NCI-H774 (cell line): ENCODE data around the gene HSD3B7.

Source experiments
- DNase-seq: peaks from one replicate; lab custom pipeline; 2025; lab: John Stamatoyannopoulos, UW

HSD3B7 gene

DNA sequence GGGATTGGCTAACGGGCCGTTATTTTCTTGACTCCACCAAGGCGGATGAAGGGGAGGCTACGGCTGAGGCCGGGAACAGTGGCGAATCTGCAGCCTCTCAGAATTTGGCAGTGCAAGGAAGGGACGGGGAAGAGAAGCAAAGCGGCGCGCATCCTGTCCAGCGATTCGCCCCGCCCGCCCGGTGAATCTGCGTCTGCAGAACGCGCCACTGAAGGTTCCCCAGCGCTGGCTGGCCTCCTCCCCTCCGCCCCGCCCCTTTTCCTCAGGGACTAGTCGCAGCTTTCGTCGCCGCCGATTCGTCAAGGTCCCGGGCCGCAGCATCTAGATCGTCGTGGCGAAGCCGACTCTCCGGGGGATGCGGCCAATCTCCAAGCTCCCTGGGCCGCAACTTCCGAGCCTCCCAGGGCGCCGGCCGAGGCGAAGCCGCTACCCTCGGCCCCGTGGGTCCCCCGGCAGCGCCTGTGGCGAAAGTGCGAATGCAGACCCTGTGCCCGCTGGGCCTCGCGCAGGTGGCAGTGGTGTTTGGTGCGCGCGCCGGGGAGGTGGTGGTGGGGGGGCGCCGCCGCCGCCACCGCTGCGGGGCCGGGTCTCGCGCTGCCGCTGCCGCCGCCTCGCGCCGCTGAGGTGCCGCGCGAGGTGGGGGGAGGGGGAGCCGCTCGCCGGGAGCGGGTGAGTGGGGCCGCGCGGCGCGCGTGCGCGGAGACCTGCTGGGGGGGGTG lies 27.4 kb upstream of the HSD3B7 start, which contains the start of gene SETD1A:
SETD1A (plus strand) TSS at position 299 of the 719 bp plus-strand sequence. CDS start 978 bp downstream, outside the sequence.
- peak; percentile 92 for DNase-seq

DNA sequence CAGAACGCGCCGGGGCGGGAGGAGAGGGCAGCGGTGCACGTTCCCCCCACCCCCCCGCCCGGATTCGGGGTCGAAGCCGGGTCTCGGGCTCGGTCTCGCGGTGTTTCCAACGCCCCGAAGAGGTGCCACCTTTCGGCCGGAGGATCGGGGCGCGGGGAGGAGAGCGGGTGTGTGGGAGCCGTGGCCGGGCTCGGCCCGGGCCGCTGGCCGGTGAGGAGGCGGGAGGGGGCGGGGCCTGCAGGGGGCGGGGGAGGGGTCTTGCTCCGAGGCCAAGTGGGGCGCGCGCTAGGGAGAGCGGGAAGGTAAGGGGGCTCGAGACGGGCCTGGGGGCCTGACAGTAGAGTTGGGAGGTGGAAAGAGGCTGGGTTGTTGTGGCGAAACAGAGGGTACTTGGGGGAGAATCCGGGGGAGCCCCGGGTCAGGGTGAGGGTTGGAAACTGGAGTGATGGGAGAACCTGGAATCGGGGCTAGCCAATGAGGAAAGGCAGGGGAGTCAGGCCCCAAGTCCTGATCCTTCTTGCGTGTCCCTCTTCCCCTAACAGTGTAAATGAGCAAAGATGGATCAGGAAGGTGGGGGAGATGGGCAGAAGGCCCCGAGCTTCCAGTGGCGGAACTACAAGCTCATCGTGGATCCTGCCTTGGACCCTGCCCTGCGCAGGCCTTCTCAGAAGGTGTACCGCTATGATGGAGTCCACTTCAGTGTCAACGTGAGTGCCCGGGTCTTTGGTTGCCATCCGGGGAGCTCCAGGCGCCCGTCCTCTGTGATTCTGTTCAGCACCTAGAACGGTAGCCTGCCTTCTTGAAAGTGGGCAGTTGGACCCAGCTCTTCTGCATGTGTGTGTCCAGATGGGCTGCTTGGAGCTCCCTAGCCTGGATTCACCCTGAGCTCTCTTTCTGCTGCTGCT lies 26.6 kb upstream of the HSD3B7 start:
- DNase-seq, result peak; percentile 44

DNA sequence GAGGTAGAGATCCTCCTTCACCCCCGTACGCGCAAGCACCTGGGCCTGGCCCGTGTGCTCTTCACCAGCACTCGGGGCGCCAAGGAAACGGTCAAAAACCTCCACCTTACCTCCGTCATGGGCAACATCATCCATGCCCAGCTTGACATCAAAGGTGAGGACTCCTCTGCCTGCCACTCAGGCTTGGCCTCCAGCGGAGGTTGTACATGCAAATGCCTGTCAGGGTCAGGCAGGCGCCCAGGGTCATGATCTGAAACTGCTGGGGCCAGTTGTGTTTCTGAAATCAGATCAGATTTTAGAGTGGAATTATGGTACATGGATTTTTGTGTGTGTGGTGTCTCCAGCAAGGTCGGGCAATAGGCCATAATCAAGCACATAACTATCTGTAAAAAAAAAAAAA lies 23.6 kb upstream of the HSD3B7 start:
- DNase-seq, result no peak

DNA sequence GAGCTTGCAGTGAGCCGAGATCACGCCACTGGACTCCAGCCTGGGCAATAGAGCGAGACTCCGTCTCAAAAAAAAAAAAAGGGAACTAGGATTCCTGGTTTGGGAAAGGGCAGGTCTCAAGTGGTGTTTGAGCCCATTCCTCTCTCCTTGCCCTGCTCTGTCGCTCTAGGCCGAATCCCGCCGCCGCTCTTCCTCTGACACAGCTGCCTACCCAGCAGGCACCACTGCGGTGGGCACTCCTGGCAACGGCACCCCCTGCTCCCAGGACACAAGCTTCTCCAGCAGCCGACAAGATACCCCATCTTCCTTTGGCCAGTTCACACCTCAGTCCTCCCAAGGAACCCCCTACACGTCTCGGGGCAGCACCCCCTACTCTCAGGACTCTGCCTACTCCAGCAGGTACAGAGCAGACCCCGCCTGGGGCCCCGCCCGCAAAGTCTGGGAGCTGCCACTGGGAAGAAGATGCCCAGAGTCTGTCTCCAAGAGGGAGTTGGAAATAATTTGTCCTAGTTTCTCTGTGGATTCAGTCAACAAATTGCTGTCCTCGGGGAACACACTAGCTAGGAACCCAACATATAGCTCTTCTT lies 21.0 kb upstream of the HSD3B7 start:
- DNase-seq, result no peak

DNA sequence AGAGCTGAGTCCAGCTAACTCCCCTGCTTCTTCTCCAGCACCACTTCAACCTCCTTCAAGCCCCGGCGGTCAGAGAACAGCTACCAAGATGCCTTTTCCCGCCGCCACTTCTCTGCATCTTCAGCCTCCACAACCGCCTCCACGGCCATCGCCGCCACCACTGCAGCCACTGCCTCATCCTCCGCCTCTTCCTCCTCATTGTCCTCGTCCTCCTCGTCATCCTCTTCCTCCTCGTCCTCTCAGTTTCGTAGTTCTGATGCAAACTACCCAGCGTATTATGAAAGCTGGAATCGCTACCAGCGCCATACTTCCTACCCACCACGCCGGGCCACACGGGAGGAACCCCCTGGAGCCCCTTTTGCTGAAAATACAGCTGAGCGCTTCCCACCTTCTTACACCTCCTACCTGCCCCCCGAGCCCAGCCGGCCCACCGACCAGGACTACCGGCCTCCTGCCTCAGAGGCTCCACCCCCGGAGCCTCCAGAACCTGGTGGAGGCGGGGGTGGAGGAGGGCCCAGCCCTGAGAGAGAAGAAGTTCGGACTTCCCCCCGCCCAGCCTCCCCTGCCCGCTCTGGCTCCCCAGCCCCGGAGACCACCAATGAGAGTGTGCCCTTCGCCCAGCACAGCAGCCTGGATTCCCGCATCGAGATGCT lies 20.3 kb upstream of the HSD3B7 start:
- no peak for DNase-seq

DNA sequence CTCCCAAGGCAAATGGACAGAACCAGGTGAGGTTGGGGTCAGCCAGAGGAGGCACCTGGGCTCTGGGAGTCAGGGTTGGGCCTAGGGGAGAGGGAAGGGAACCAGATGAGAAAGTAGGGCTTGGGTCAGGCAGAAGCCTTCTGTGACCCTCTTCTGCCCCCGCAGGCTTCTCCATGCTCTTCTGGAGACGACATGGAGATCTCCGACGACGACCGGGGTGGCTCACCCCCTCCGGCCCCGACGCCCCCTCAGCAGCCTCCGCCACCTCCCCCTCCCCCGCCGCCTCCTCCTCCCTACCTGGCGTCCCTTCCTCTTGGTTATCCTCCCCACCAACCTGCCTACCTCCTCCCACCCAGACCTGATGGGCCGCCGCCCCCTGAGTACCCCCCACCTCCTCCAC lies 19.6 kb upstream of the HSD3B7 start:
- DNase-seq, result no peak

DNA sequence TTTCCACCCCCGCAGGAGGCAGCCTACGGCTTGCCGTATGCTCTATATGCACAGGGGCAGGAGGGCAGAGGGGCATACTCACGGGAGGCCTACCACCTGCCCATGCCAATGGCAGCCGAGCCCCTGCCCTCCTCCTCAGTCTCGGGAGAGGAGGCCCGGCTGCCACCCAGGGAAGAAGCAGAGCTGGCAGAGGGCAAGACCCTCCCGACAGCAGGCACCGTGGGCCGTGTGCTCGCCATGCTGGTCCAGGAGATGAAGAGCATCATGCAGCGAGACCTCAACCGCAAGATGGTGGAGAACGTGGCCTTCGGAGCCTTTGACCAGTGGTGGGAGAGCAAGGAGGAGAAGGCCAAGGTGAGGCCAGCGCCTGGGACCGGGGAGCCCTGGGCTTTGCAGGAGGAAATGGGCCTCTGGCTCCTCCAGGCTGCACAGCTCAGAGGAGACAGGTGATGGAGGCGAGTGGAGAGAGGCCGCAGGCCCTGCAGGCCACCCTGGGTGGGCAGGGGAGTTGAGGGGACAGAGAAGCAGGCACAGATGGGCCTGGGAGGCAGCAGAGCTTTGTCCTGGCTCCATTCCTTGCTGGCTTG lies 18.9 kb upstream of the HSD3B7 start:
- DNase-seq, result no peak

DNA sequence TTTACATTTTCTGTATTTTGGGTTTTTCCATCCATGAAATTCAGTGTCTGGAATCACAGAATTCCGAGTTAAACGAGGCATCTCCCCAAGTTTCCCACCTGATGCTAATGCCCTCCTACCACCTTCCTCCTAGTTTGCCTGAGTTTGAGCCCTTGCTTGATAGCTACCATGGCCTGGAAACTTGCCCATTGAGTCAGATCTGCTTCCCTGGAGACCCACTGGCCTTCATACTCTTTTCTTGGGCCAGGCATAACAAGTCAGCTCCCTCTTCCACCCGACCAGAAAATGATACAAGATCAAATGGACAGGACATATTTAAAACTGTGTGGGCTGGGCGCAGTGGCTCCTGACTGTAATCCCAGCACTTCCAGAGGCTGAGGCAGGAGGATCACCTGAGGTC lies 17.2 kb upstream of the HSD3B7 start:
- DNase-seq, result no peak

DNA sequence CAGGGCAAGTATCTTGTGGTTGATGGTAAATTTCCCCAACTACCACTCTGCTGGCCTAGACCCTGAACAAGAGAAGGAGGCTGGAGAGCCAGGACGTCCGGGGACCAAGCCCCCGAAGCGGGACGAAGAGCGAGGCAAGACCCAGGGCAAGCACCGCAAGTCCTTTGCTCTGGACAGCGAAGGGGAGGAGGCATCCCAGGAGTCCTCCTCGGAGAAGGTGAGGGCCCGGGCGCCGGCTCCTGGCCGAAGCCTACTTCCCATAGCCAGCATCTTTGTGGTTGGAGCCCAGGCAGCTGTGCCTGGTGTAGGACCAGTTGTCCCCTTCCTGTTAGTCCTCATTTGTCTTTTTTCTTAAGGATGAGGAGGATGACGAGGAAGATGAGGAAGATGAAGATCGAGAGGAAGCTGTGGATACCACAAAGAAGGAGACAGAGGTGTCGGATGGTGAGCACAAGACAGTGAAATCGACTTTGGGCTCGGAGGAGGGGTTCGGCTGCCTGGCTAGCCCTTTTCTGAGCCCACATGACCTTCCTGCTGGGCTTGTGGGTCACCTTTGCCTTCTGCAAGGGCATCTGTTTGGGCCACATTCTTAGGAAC lies 15.7 kb upstream of the HSD3B7 start:
- no peak for DNase-seq

DNA sequence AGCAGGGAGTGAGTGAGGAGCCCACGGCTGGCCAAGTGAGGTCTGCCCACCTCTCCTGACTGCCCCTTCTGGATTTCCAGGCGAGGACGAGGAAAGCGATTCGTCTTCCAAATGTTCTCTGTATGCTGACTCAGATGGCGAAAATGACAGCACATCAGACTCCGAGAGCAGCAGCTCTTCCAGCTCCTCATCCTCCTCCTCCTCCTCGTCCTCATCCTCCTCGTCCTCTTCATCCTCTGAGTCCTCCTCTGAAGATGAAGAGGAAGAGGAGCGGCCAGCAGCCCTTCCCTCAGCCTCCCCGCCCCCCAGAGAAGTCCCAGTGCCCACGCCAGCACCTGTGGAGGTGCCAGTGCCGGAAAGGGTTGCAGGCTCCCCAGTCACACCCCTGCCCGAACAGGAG lies 13.7 kb upstream of the HSD3B7 start:
- no peak for DNase-seq

DNA sequence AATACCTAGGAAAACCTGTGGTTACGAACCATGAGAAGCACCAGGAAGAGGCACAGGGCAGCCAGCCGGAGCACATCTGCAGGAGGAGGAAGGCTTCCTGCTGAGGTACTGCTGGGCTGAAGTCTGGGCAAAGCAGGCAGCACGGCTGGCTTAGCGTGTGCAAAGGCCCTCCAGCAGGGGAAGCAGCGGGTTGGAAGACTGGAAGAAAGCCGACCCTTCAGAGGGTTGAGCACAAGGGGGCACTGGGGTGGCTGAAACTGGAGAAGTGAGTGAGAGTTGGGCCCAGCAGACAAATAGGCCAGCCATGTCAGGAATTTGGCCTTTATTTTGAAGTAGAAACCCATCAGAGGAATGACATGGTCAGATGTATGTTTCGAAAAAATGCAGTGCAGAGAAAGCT lies 12.1 kb upstream of the HSD3B7 start:
- no peak for DNase-seq

DNA sequence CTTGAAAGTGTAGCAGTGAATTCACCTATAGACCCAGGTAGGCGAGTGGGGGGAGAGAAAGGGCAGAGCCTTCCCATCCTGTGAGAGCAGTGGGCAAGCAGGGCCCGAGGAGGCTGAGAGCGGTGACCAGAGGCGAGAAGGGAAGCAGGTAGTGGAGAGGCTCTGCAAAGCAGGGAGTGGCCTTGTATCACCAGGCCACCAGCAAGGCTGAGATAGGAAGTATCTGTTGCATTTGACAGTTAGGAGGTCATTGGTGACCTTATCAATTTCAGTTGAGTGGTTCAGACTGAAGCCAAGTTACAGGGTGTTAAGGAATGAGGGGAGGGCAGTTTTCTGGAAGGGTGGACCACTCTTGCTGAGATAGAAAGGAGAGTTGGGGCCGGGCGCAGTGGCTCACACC lies 10.7 kb upstream of the HSD3B7 start:
- no peak for DNase-seq

DNA sequence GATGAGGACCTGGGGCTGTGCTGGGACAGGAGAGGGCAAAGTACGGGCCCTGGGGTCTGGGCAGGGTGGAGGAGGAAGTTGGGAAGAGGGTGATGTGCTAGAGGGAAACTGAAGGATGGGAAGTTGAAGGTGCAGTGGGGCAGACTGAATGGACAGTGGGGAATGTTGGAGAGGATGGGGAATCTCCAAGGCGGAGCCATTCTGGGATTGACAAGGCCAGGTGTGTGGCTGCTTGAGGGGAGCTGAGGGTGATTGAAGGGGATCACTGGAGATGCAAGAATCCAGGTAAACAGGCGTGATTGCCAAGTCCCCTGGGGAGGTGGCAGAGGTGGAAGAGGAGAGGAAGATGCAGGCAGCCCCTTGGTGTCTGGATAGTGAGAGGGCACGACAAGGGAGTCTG lies 8.5 kb upstream of the HSD3B7 start:
- DNase-seq, result no peak

DNA sequence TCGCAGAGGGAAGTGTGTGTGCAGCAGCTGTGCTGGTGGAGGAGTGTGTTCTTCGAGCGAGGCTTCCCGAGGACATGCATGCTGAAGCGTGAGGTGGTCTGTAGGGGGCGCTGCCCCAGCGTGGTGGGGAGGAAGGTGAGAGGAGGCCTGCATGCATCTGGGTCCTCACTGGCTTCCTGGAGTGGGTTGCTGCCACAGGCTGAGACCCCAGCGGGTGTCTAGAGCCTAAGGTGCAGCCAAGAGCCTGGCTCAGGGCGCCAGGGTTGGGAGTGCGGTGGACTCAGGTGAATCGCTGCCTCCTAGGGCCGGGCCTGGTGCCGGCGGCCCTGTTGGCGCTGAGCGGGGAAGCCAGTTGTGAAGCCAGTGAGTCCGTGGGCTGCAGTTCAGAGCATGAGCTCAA lies 7.5 kb upstream of the HSD3B7 start:
- no peak for DNase-seq

DNA sequence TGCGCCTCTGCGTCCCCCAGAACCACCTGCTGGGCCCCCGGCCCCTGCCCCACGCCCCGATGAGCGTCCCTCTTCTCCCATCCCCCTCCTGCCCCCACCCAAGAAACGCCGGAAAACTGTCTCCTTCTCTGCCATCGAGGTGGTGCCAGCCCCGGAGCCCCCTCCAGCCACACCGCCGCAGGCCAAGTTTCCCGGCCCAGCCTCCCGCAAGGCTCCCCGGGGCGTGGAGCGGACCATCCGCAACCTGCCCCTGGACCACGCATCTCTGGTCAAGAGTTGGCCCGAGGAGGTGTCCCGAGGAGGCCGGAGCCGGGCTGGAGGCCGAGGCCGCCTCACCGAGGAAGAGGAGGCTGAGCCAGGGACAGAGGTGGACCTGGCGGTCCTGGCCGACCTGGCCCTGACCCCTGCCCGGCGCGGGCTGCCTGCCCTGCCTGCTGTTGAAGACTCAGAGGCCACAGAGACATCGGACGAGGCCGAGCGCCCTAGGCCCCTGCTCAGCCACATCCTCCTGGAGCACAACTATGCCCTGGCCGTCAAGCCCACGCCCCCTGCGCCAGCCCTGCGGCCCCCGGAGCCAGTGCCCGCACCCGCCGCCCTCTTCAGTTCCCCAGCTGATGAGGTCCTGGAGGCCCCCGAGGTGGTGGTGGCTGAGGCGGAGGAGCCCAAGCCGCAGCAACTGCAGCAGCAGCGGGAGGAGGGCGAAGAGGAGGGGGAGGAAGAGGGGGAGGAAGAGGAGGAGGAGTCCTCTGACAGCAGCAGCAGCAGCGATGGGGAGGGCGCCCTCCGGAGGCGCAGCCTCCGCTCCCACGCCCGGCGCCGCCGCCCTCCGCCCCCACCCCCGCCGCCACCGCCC lies 5.6 kb upstream of the HSD3B7 start:
- DNase-seq, result no peak

DNA sequence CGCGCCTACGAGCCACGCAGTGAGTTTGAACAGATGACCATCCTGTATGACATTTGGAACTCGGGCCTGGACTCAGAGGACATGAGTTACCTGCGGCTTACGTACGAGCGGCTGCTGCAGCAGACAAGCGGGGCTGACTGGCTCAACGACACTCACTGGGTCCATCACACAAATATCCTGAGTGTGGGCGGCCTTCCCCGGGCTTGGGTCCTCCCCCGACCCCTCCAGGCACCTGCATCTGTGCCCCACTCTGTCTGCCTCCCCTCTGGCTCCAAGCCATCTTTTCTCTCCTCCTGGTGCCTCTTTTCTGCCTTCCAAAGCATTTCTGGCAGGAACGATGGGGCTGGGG lies 5.0 kb upstream of the HSD3B7 start:
- no peak for DNase-seq

DNA sequence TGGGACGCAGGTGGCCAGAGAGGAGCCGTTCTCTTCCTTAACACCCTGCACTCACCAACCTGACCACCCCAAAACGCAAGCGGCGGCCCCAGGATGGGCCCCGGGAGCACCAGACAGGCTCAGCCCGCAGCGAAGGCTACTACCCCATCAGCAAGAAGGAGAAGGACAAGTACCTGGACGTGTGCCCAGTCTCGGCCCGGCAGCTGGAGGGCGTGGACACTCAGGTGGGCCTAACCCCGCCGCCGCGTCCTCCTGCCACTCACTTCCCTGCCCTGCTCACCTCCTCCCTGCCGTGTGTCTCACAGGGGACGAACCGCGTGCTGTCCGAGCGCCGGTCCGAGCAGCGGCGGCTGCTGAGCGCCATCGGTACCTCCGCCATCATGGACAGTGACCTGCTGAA lies 4.6 kb upstream of the HSD3B7 start:
- DNase-seq, result no peak

DNA sequence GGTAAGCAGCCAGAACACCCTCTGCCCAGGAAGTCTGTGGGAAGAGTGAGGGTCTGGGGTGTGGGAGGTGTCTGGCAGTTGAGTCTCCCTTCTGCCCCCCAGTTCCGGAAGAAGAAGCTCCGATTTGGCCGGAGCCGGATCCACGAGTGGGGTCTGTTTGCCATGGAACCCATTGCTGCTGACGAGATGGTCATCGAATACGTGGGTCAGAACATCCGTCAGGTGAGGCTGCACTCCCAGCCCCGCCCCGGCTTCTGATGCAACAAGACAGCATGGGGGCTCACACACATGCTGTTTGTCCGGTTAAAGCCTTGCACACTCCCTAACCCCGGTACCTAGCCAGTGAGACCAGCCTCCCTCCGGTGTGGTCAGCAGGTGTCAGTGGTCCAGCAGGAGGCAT lies 4.0 kb upstream of the HSD3B7 start:
- no peak for DNase-seq

DNA sequence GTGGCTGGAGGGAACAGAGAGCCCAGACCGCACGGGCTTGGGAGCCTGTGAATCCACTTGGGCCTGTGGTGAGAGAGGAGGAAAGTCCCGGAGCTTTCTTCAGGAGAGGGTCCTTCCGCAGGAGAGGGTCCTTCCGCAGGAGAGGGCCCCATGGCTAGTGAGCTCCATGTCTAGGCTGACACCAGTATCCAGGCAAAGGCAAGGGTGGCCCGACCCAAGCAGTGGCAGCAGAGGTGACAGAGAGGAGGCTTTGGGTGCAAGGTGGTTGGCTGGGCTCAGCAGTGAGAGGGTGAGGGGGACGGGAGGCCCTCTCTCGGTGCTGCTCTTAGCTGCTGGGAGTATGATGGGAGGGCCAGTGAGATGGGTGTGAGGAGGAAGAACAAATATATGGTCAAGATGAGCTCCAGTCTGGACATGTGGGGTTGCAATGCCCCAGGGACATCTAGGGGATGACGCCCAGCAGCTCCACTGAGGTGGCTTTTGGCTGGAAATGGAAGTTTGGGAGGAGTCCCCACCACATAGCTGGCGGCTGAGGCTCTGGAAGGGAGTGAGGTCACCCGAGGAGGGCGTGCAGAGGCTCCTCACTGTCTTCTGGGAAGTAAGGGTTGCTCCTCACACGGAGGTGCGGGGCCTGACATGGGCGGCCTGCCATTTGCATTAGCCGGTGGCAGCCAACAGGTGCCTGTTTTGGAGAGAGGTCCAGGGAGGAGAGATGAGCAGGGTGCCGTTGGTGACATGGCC lies 2.3 kb upstream of the HSD3B7 start:
- no peak for DNase-seq

DNA sequence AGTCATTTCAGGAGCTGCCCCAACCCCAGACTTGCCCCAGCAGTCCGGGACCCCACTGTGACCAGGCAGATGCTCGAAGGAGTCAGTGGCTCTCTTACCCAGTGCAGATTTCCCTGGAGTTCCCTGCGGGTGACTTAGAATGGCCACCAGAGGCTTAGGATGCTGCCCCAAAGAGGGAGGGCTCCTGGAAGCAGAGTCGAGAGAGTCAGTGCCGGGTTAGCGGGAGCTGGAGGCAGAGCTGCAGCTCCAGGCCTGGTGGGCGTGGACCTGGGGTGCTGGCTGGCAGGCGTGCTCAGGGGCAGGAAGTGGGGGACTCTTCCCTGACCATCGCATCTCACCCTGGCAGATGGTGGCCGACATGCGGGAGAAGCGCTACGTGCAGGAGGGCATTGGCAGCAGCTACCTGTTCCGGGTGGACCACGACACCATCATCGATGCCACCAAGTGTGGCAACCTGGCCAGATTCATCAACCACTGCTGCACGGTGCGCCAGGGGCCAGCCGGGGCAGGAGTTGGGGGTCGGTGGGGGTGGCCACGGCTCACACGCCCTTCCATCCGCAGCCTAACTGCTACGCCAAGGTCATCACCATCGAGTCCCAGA lies 1.6 kb upstream of the HSD3B7 start:
- DNase-seq, result no peak
